NCI-H2171 (cell line): ENCODE measurements around the gene B4GALT5.

ENCODE experiments used
- DNase-seq: peaks from one replicate; lab custom pipeline; 2025; lab: John Stamatoyannopoulos, UW

Gene B4GALT5

GRCh38 chr20:49603209-49603627, 110.5 kb downstream of the B4GALT5 start:
- no peak for DNase-seq

- no peak for DNase-seq
These were observed 111.1 kb downstream of the B4GALT5 start for GRCh38 chr20:49602345-49603208.

- DNase-seq: no peak
These were observed 112.3 kb downstream of the B4GALT5 start for GRCh38 chr20:49601153-49601924.

- no peak for DNase-seq
These were observed 113.9 kb downstream of the B4GALT5 start for GRCh38 chr20:49599746-49600113.

GRCh38 chr20:49597825-49598395, 115.8 kb downstream of the B4GALT5 start:
- no peak for DNase-seq

GRCh38 chr20:49595811-49596561, 117.7 kb downstream of the B4GALT5 start:
- DNase-seq: no peak

GRCh38 chr20:49595346-49595745, 118.3 kb downstream of the B4GALT5 start:
- no peak for DNase-seq

- DNase-seq: no peak
These were observed 118.8 kb downstream of the B4GALT5 start for GRCh38 chr20:49594931-49595315.

GRCh38 chr20:49594143-49594930, 119.3 kb downstream of the B4GALT5 start:
- DNase-seq: peak; percentile 38

GRCh38 chr20:49593466-49594142, 120.1 kb downstream of the B4GALT5 start:
- DNase-seq: no peak

- no peak for DNase-seq
These were observed 121.6 kb downstream of the B4GALT5 start for GRCh38 chr20:49592120-49592519.

- no peak for DNase-seq
These were observed 122.3 kb downstream of the B4GALT5 start for GRCh38 chr20:49591217-49591865.

GRCh38 chr20:49590163-49591017, 123.3 kb downstream of the B4GALT5 start:
- DNase-seq: no peak

- DNase-seq: no peak
These were observed 123.9 kb downstream of the B4GALT5 start for GRCh38 chr20:49589747-49590146.

GRCh38 chr20:49587111-49587570, 126.5 kb downstream of the B4GALT5 start:
- DNase-seq: no peak

- no peak for DNase-seq
These were observed 128.0 kb downstream of the B4GALT5 start for GRCh38 chr20:49585585-49586245.

- DNase-seq: no peak
These were observed 129.0 kb downstream of the B4GALT5 start for GRCh38 chr20:49584418-49585382.
